HepG2 (cell line): ENCODE data around the gene HID1. TPM values are rescaled to one million over a fixed set of nuclear protein-coding genes. Genes with fewer than 3 reads are reported as not detected.
A peak's percentile ranks its signal among the peaks of the same experiment; 100 is the strongest.

Experiments
- ATAC-seq: fragments of 200-7000 bp; cut with Tn5 transposase; 3 replicates; pipeline ENCODE4 v1.9.1; 2020; ENCODE audit warnings: mild to moderate bottlenecking, moderate library complexity
- BruUV-seq: library from RNA; stranded (reverse); fragments of 400-500 nt; replicated peaks from 2 replicates; lab custom pipeline; 2021; lab: Mats Ljungman, UMichigan
- CTCF ChIA-PET: fragments of 300-600 bp; formaldehyde crosslinking; extraction: SDS; loops from one replicate; lab custom pipeline; 2021; ENCODE audit warnings: low total read pairs, inconsistent platforms, low intra/inter-chr PET ratio; lab: Yijun Ruan, JAX
- POLR2A ChIA-PET: fragments of 350-600 bp; sonication (Branson Sonifier 250); formaldehyde crosslinking; loops from one replicate; lab custom pipeline; 2020; ENCODE audit warnings: antibody characterized with exemption, inconsistent platforms; lab: Yijun Ruan, JAX
- DNase-seq: peaks from one replicate; pipeline ENCODE4 v3.0.0-alpha.2; 2015; ENCODE audit warnings: low spot score
- FAIRE-seq: peaks from 3 replicates; lab custom pipeline; 2011; peaks lifted over from hg19 to GRCh38; lab: Jason Lieb, UNC
- H2AFZ ChIP-seq: one replicate; pipeline ENCODE4 v1.6.1; 2011; ENCODE audit warnings: low read length, inconsistent platforms
- H3K27ac ChIP-seq: fragments of 300-600 bp; 3 replicates; pipeline ENCODE4 v1.8.0; 2011; ENCODE audit warnings: mixed run types, mild to moderate bottlenecking, mixed read lengths, low read length, inconsistent platforms; ENCODE audit not compliant: insufficient read depth; ENCODE audit errors: extremely low read length
- H3K27me3 ChIP-seq, 2 experiments: fragments of 200-600 bp in 1 of 2; 2 replicates in 1 of 2; 3 replicates in 1 of 2; pipeline versions ENCODE4 v1.6.0 to v1.8.0; 2011; ENCODE audit warnings: low read length in 2 of 2, mild to moderate bottlenecking in 2 of 2, moderate library complexity in 2 of 2, inconsistent platforms in 1 of 2; ENCODE audit not compliant: insufficient read depth in 2 of 2, control insufficient read depth in 1 of 2
- H3K36me3 ChIP-seq, 2 experiments: fragments of 200-600 bp in 1 of 2; replicated peaks in 1 of 2; 2 replicates in 1 of 2; 3 replicates in 1 of 2; pipeline versions ENCODE4 v1.5.1 to v1.8.0; 2011; ENCODE audit warnings: low read length in 2 of 2, inconsistent platforms in 1 of 2; ENCODE audit not compliant: insufficient read depth in 2 of 2, control insufficient read depth in 1 of 2
- H3K4me1 ChIP-seq: 2 replicates; pipeline ENCODE4 v1.5.1; 2012; ENCODE audit warnings: low read length, inconsistent platforms; ENCODE audit not compliant: insufficient read depth
- H3K4me2 ChIP-seq: 2 replicates; pipeline ENCODE4 v1.6.0; 2011; ENCODE audit warnings: low read depth, low read length, inconsistent platforms
- H3K4me3 ChIP-seq, 3 experiments: fragments of 200-600 bp in 1 of 3; sonication (generic), shearing (Covaris generic) in 1 of 3; replicated peaks in 1 of 3; 2 replicates each; pipeline ENCODE4 v1.5.1; 2011 to 2016; ENCODE audit warnings: low read length in 3 of 3, inconsistent platforms in 2 of 3, low read depth in 2 of 3, mild to moderate bottlenecking in 2 of 3, control low read depth in 1 of 3, mixed read lengths in 1 of 3; ENCODE audit not compliant: insufficient read depth in 1 of 3
- H3K79me2 ChIP-seq: one replicate; pipeline ENCODE4 v1.6.1; 2011; ENCODE audit warnings: low read length, inconsistent platforms; ENCODE audit not compliant: insufficient read depth
- H3K9ac ChIP-seq: 2 replicates; pipeline ENCODE4 v1.6.0; 2011; ENCODE audit warnings: mild to moderate bottlenecking, low read depth, low read length, inconsistent platforms; ENCODE audit not compliant: insufficient read depth
- H3K9me3 ChIP-seq: 2 replicates; pipeline ENCODE4 v1.5.1; 2012; ENCODE audit warnings: mild to moderate bottlenecking, low read length
- H4K20me1 ChIP-seq: 2 replicates; pipeline ENCODE4 v1.6.0; 2011; ENCODE audit warnings: inconsistent platforms, mild to moderate bottlenecking, low read length, moderate library complexity; ENCODE audit not compliant: insufficient read depth
- BATF2 ChIP-seq: sonication (generic); formaldehyde crosslinking; IDR thresholded peaks from 2 replicates; pipeline ENCODE4 v1.8.0; 2022; ENCODE audit warnings: mild to moderate bottlenecking, missing genetic modification reagents, moderate library complexity
- CHD4 ChIP-seq: fragments of 200-600 bp; sonication (generic); IDR thresholded peaks from 2 replicates; pipeline ENCODE4 v1.7.0; 2017; ENCODE audit warnings: mild to moderate bottlenecking, low read length, borderline replicate concordance
- CSRNP2 ChIP-seq: sonication (generic); formaldehyde crosslinking; conservative IDR thresholded peaks from 2 replicates; pipeline ENCODE4 v1.8.0; 2022; ENCODE audit warnings: low read depth, missing genetic modification reagents
- FOXC1 ChIP-seq: sonication (generic); formaldehyde crosslinking; IDR thresholded peaks from 2 replicates; pipeline ENCODE4 v1.8.0; 2022; ENCODE audit warnings: mild to moderate bottlenecking, missing genetic modification reagents, borderline replicate concordance
- GMEB2 ChIP-seq: IDR thresholded peaks from 2 replicates; pipeline ENCODE4 v1.6.1; 2016; ENCODE audit warnings: missing biosample characterization, missing genetic modification reagents, low read depth
- NFE2L2 ChIP-seq: fragments of 150-350 bp; IDR thresholded peaks from 2 replicates; pipeline ENCODE4 v1.6.1; 2014; ENCODE audit warnings: low read length
- NPAS2 ChIP-seq: sonication (generic); formaldehyde crosslinking; IDR thresholded peaks from 2 replicates; pipeline ENCODE4 v1.8.0; 2022; ENCODE audit warnings: mild to moderate bottlenecking, missing genetic modification reagents, borderline replicate concordance
- PATZ1 ChIP-seq: sonication (generic); formaldehyde crosslinking; IDR thresholded peaks from 2 replicates; pipeline ENCODE4 v1.4.0; 2020; ENCODE audit warnings: missing genetic modification reagents
- ZC3H13 ChIP-seq: sonication (generic); formaldehyde crosslinking; IDR thresholded peaks from 2 replicates; pipeline ENCODE4 v1.8.1; 2023; ENCODE audit warnings: mild to moderate bottlenecking, missing genetic modification reagents, moderate library complexity
- ZNF296 ChIP-seq: sonication (generic); formaldehyde crosslinking; conservative IDR thresholded peaks from 2 replicates; pipeline ENCODE4 v1.5.0; 2020; ENCODE audit warnings: mild to moderate bottlenecking, missing genetic modification reagents
- ZNF569 ChIP-seq: sonication (generic); formaldehyde crosslinking; IDR thresholded peaks from 2 replicates; pipeline ENCODE4 v1.5.0; 2020; ENCODE audit warnings: mild to moderate bottlenecking, missing genetic modification reagents, moderate library complexity, borderline replicate concordance
- ZNF572 ChIP-seq: sonication (generic); formaldehyde crosslinking; IDR thresholded peaks from 2 replicates; pipeline ENCODE4 v1.5.1; 2020; ENCODE audit warnings: mild to moderate bottlenecking, missing genetic modification reagents
- ZSCAN30 ChIP-seq: sonication (generic); formaldehyde crosslinking; IDR thresholded peaks from 2 replicates; pipeline ENCODE4 v1.5.0; 2020; ENCODE audit warnings: mild to moderate bottlenecking, missing genetic modification reagents
- ZUFSP ChIP-seq: sonication (generic); formaldehyde crosslinking; IDR thresholded peaks from 2 replicates; pipeline ENCODE4 v1.9.0; 2021; ENCODE audit warnings: missing genetic modification reagents, mild to moderate bottlenecking, borderline replicate concordance
- WGBS: methylation state at CpG from one replicate; pipeline ENCODE4 v1.1.6; 2017; ENCODE audit warnings: low lambda C conversion rate; 5-methylcytosine and 5-hydroxymethylcytosine counted together
- in situ Hi-C: cut with HindIII; loops from 2 replicates; pipeline ENCODE4 v1.10.0; 2017; ENCODE audit warnings: low pct_unique_long_range_greater_than_20kb; ENCODE audit not compliant: extremely low pct_ligation_motif_present
- intact Hi-C: fragments of 100-400 bp; cut with micrococcal nuclease; formaldehyde crosslinking; loops from one replicate; pipeline ENCODE4 v1.10.0; 2022; ENCODE audit not compliant: unreplicated experiment
- polyA plus RNA-seq, 8 experiments: library from polyadenylated mRNA; depleted of rRNA in 3 of 8; stranded (reverse) in 7 of 8; unstranded in 1 of 8; fragments of >200 nt; fragmentation: Illumina TruSeq in 4 of 8; extraction: Trizol in 4 of 8; gene quantifications; 2 replicates each; pipeline versions ENCODE4 v1.2.1 to v1.2.3, GENCODE V29; 2011 to 2016; ENCODE audit warnings: low read depth in 4 of 8, missing spikeins in 1 of 8, mixed read lengths in 1 of 8; ENCODE audit not compliant: insufficient read depth in 1 of 8
- total RNA-seq, 5 experiments: library from RNA; depleted of rRNA; stranded (reverse); fragments of >200 nt; fragmentation: Illumina TruSeq; extraction: Trizol; gene quantifications; 2 replicates each; pipeline ENCODE4 v1.2.3, GENCODE V29; 2016; ENCODE audit warnings: low read depth in 1 of 5

HID1 gene
- total and polyA plus RNA-seq, 2 of the 13 experiments (the other 11 are each of a cell fraction or from before 2014, with no cell fraction given): 2.1 to 10.6 TPM

GRCh38 chr17:75012096-75012345 lies 39.5 kb upstream of the HID1 start:
- H3K9me3 ChIP-seq: no peaks in the 10 kb centered on the region
- peaks cover 5% of the 10 kb centered on the region in 2 experiments; a peak in 1 of 5 replicates for H3K36me3 ChIP-seq
- no peaks in the 10 kb centered on the region for H4K20me1 ChIP-seq
- H2AFZ ChIP-seq: peak overlapping the region; percentile 48
- ATAC-seq (no peak), DNase-seq (no peak), FAIRE-seq (no peak)
- intact Hi-C loops (loop anchor here (1.0 kb wide), 1 partner anchor 21 kb away; no protein-coding TSS in a partner anchor), in situ Hi-C loops (no loop called here)
- H3K79me2 ChIP-seq: peaks cover 14% of the 10 kb centered on the region
- WGBS: 6% methylated on average over 5 of the region's 5 CpGs
- peak overlapping the region; percentile 94 for H3K4me2 ChIP-seq
- TSS peak; percentile 89 for BruUV-seq
- ChIA-PET CTCF (interaction anchor here (0.8 to 2.0 kb wide), 3 partner anchors 50 to 54 kb away, joined by 3 to 8 read pairs (median 5); no protein-coding TSS in a partner anchor), POLR2A (interaction anchor here (0.7 to 4.3 kb wide), 41 partner anchors 10 to 768 kb away, joined by 3 to 94 read pairs (median 8); partner anchors contain the start of genes ARMC7, ATP5PD, CDR2L and FDXR)
- H3K9ac ChIP-seq: peak overlapping the region; percentile 90
- peak overlapping the region; percentile 71 to 96 (median 85) for H3K4me3 ChIP-seq
- H3K27ac ChIP-seq: peak overlapping the region; percentile 85
- H3K4me1 ChIP-seq: peaks cover 28% of the 10 kb centered on the region
- no peaks in the 10 kb centered on the region; a peak in 2 of 5 replicates for H3K27me3 ChIP-seq
- TF ChIP-seq CHD4: peak; percentile 60; the same call in 1 of the 2 replicates
- TF ChIP-seq ZSCAN30: no peak
- TF ChIP-seq ZUFSP (CRISPR knock-in tag): 0 out of 2 replicates have a peak, but pooled peaks have one; percentile 6
- no peak for TF ChIP-seq ZC3H13 (CRISPR knock-in tag)
- peak; percentile 7; the same call in 1 of the 2 replicates for TF ChIP-seq ZNF572 (CRISPR knock-in tag)
- no peak for TF ChIP-seq CSRNP2 (CRISPR knock-in tag)
- TF ChIP-seq NPAS2: peak; percentile 11; the same call in 1 of the 2 replicates
- TF ChIP-seq GMEB2 (CRISPR knock-in tag): no peak
- no peak for TF ChIP-seq NFE2L2
- no peak for TF ChIP-seq FOXC1 (CRISPR knock-in tag)
- no peak for TF ChIP-seq ZNF569 (CRISPR knock-in tag)
- TF ChIP-seq BATF2 (CRISPR knock-in tag): no peak
- no peak for TF ChIP-seq PATZ1 (CRISPR knock-in tag)
- 0 out of 2 replicates have a peak, but pooled peaks have one; percentile 10 for TF ChIP-seq ZNF296 (CRISPR knock-in tag)
